ENCODE results near the gene ICA1. TPM values are rescaled to one million over a fixed set of nuclear protein-coding genes. Genes with fewer than 3 reads are reported as not detected.
"Not testable (repeated sequence)": the region's sequence is repeated elsewhere in the genome, so short reads cannot be mapped to it uniquely, and the experiment has no call there.

ICA1 gene
- total RNA-seq, 4 donors from 2014 or later: 1.6 to 20.9 (median 4.0) TPM

DNA sequence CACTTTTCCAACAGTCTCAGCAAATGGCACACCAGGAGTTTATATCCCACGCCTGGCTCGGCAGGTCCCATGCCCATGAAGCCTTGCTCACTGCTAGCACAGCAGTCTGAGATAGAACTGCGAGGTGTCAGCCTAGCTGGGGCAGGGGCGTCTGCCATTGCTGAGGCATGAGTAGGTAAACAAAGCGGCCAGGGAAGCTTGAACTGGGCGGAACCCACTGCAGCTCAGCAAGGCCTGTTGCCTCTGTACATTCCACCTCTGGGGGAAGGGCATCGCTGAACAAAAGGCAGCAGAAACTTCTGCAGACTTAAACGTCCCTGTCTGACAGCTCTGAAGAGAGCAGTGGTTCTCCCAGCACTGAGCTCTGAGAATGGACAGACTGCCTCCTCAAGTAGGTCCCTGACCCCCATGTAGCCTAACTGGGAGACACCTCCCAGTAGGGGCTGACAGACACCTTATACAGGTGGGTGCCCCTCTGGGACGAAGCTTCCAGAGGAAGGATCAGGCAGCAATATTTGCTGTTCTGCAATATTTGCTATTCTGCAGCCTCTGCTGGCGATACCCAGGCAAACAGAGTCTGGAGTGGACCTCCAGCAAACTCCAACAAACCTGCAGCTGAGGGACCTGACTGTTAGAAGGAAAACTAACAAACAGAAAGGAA, 22.1 kb downstream of the ICA1 start:
- ATAC-seq; intact Hi-C loops (cut with DNase I; ENCODE audit: low total_unique reads); H3K36me3 ChIP-seq; H3K27ac ChIP-seq; in situ Hi-C loops (cut with MboI; ENCODE audit: low sequenced_read_pairs in 4 of 4); H3K4me1 ChIP-seq; DNase-seq; H3K4me3 ChIP-seq; H3K27me3 ChIP-seq; H3K9me3 ChIP-seq: not testable (repeated sequence)

- in situ Hi-C loops (cut with MboI; ENCODE audit: low sequenced_read_pairs in 4 of 4) (no loop called here), intact Hi-C loops (cut with DNase I; ENCODE audit: low total_unique reads) (no loop called here)
- ATAC-seq (no peak), DNase-seq (no peak)
- Histone ChIP-seq H3K27ac (no peak overlapping the region), H3K4me1 (no peaks in the 10 kb centered on the region), H3K27me3 (no peaks in the 10 kb centered on the region), H3K4me3 (no peak overlapping the region), H3K36me3 (no peaks in the 10 kb centered on the region), H3K9me3 (no peaks in the 10 kb centered on the region)
- TF ChIP-seq POLR2A (IDR thresholded peaks at IDR 0.05): no peak
- TF ChIP-seq, protein P1, sequence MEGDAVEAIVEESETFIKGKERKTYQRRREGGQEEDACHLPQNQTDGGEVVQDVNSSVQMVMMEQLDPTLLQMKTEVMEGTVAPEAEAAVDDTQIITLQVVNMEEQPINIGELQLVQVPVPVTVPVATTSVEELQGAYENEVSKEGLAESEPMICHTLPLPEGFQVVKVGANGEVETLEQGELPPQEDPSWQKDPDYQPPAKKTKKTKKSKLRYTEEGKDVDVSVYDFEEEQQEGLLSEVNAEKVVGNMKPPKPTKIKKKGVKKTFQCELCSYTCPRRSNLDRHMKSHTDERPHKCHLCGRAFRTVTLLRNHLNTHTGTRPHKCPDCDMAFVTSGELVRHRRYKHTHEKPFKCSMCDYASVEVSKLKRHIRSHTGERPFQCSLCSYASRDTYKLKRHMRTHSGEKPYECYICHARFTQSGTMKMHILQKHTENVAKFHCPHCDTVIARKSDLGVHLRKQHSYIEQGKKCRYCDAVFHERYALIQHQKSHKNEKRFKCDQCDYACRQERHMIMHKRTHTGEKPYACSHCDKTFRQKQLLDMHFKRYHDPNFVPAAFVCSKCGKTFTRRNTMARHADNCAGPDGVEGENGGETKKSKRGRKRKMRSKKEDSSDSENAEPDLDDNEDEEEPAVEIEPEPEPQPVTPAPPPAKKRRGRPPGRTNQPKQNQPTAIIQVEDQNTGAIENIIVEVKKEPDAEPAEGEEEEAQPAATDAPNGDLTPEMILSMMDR (IDR thresholded peaks at IDR 0.05 in 4 of 5, conservative IDR thresholded peaks at IDR 0.05 in 1 of 5): no peak
Observed at GRCh38 chr7:8236780-8237407, 25.1 kb downstream of the ICA1 start.

GRCh38 chr7:8232999-8233847, 28.7 kb downstream of the ICA1 start:
- intact Hi-C loops (cut with DNase I; ENCODE audit: low total_unique reads): no loop called here
- TF ChIP-seq, protein P1 (IDR thresholded peaks at IDR 0.05 in 4 of 5, conservative IDR thresholded peaks at IDR 0.05 in 1 of 5): no peak
- no peak for TF ChIP-seq POLR2A (IDR thresholded peaks at IDR 0.05)
- in situ Hi-C loops (cut with MboI; ENCODE audit: low sequenced_read_pairs in 4 of 4): no loop called here
- H3K9me3 ChIP-seq: no peaks in the 10 kb centered on the region
- no peak overlapping the region for H3K4me3 ChIP-seq
- ATAC-seq (no peak), DNase-seq (no peak)
- no peaks in the 10 kb centered on the region for H3K27me3 ChIP-seq
- H3K4me1 ChIP-seq: no peaks in the 10 kb centered on the region
- H3K36me3 ChIP-seq: no peaks in the 10 kb centered on the region
- H3K27ac ChIP-seq: no peak overlapping the region

- intact Hi-C loops (cut with DNase I; ENCODE audit: low total_unique reads): no loop called here
- ATAC-seq (no peak), DNase-seq (no peak)
- H3K9me3 ChIP-seq: no peaks in the 10 kb centered on the region
- no peak overlapping the region for H3K4me3 ChIP-seq
- no peaks in the 10 kb centered on the region for H3K27me3 ChIP-seq
- H3K27ac ChIP-seq: no peak overlapping the region
- in situ Hi-C loops (cut with MboI; ENCODE audit: low sequenced_read_pairs in 4 of 4): loop anchor here in 1 of 4 donors (10.0 kb wide), 1 partner anchor 805 kb away; no protein-coding TSS in a partner anchor
- no peaks in the 10 kb centered on the region for H3K36me3 ChIP-seq
- no peaks in the 10 kb centered on the region for H3K4me1 ChIP-seq
- no peak for TF ChIP-seq POLR2A (IDR thresholded peaks at IDR 0.05)
- TF ChIP-seq, protein P1 (IDR thresholded peaks at IDR 0.05 in 4 of 5, conservative IDR thresholded peaks at IDR 0.05 in 1 of 5): no peak
Observed at GRCh38 chr7:8229927-8230326, 32.0 kb downstream of the ICA1 start.

Data from gastrocnemius medialis (tissue), 4 donors.